ENCODE measurements around the gene ELOVL6. TPM values are rescaled to one million over a fixed set of nuclear protein-coding genes. Genes with fewer than 3 reads are reported as not detected.
A peak's percentile ranks its signal among the peaks of the same experiment; 100 is the strongest.

ELOVL6 gene
- total and polyA plus RNA-seq, 8 donors = 3.2 to 27.9 (median 4.4) TPM

- intact Hi-C loops (cut with DNase I; ENCODE audit: low total_unique reads) = no loop called here
- Histone ChIP-seq H3K4me1 (peaks cover 0 to 11% (median 0%) of the 10 kb centered on the region in 4 donors), H3K9me3 (no peaks in the 10 kb centered on the region), H3K36me3 (no peaks in the 10 kb centered on the region), H3K27me3 (no peaks in the 10 kb centered on the region), H3K4me3 (no peak overlapping the region), H3K27ac (no peak overlapping the region)
- TF ChIP-seq CTCF (IDR thresholded peaks at IDR 0.05) (no peak), POLR2A (IDR thresholded peaks at IDR 0.05) (no peak), EP300 (IDR thresholded peaks at IDR 0.05) (no peak), POLR2AphosphoS5 (IDR thresholded peaks at IDR 0.05) (no peak)
- DNase-seq = no peak
- 71 to 86% (median 78%) methylated on average over 4 of the region's 4 CpGs for WGBS, 5 donors
Measured at GRCh38 chr4:110130576-110131358, 67.6 kb downstream of the ELOVL6 start.

GRCh38 chr4:110129544-110129943, 68.9 kb downstream of the ELOVL6 start:
- 69 to 83% (median 78%) methylated on average over 3 of the region's 3 CpGs for WGBS, 5 donors
- no peak overlapping the region for H3K4me3 ChIP-seq
- no peaks in the 10 kb centered on the region for H3K9me3 ChIP-seq
- DNase-seq = no peak
- intact Hi-C loops (cut with DNase I; ENCODE audit: low total_unique reads) = no loop called here
- no peak overlapping the region for H3K27ac ChIP-seq
- H3K36me3 ChIP-seq = no peaks in the 10 kb centered on the region
- H3K27me3 ChIP-seq = no peaks in the 10 kb centered on the region
- H3K4me1 ChIP-seq = peaks cover 0 to 11% (median 0%) of the 10 kb centered on the region in 4 donors
- TF ChIP-seq POLR2A (IDR thresholded peaks at IDR 0.05) (no peak), EP300 (IDR thresholded peaks at IDR 0.05) (no peak), CTCF (IDR thresholded peaks at IDR 0.05) (no peak), POLR2AphosphoS5 (IDR thresholded peaks at IDR 0.05) (no peak)

GRCh38 chr4:110128472-110128919, 69.9 kb downstream of the ELOVL6 start:
- no peaks in the 10 kb centered on the region for H3K36me3 ChIP-seq
- no peak for DNase-seq
- 53 to 79% (median 68%) methylated on average over 6 of the region's 6 CpGs for WGBS, 5 donors
- H3K4me3 ChIP-seq = no peak overlapping the region
- H3K4me1 ChIP-seq = peaks cover 0 to 6% (median 0%) of the 10 kb centered on the region in 4 donors
- H3K27me3 ChIP-seq = no peaks in the 10 kb centered on the region
- H3K9me3 ChIP-seq = no peaks in the 10 kb centered on the region
- H3K27ac ChIP-seq = no peak overlapping the region
- intact Hi-C loops (cut with DNase I; ENCODE audit: low total_unique reads) = no loop called here
- peak in 1 of 3 donors; percentile 30 for TF ChIP-seq POLR2AphosphoS5 (IDR thresholded peaks at IDR 0.05)
- TF ChIP-seq EP300 (IDR thresholded peaks at IDR 0.05) = no peak
- TF ChIP-seq POLR2A (IDR thresholded peaks at IDR 0.05) = no peak
- TF ChIP-seq CTCF (IDR thresholded peaks at IDR 0.05) = no peak

- Histone ChIP-seq H3K4me3 (no peak overlapping the region), H3K4me1 (peaks cover 0 to 2% (median 0%) of the 10 kb centered on the region in 4 donors), H3K27me3 (no peaks in the 10 kb centered on the region), H3K9me3 (no peaks in the 10 kb centered on the region), H3K27ac (no peak overlapping the region), H3K36me3 (no peaks in the 10 kb centered on the region)
- intact Hi-C loops (cut with DNase I; ENCODE audit: low total_unique reads) = no loop called here
- no peak for DNase-seq
- 67 to 80% (median 79%) methylated on average over 4 of the region's 4 CpGs for WGBS, 5 donors
- TF ChIP-seq POLR2A (IDR thresholded peaks at IDR 0.05) (no peak), CTCF (IDR thresholded peaks at IDR 0.05) (no peak), POLR2AphosphoS5 (IDR thresholded peaks at IDR 0.05) (no peak), EP300 (IDR thresholded peaks at IDR 0.05) (no peak)
Measured at GRCh38 chr4:110128029-110128428, 70.4 kb downstream of the ELOVL6 start.

Measured in stomach (tissue), 9 donors.